ENCODE measurements around the gene RASAL2.

DNA sequence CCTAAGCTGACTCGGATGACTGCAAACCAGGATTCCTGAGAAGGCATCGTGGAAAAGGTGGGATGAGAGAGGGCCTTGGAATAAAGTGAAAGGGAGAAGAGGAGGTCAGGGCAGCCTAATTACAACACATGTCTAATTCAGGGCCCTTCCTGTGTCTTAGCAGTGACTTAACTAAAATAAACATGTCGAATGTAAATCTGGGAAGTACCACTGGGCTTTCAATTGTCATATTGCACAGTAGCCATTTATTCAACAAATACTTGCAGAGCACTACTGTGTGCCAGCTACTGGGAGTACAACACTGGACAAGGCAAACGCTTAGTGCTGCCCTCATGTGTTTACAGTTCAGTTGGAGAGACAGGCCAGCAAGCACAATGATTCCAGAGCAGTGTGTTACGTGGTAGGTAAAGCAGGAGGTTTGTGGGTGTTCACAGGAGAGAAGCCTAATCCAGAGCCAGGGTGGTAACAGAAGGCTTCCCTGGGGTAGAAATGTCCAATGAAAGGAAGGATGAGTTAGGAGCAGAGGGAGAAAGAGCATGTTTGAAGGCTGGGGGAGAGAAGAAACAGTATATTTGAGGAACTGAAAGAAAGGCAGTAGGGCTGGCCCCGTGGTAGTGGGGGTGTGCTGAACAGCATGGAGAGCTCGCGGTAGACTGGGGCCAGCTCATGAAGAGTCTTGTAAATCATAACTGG is 38.0 kb upstream of the RASAL2 start:
- TF ChIP-seq, protein P1, sequence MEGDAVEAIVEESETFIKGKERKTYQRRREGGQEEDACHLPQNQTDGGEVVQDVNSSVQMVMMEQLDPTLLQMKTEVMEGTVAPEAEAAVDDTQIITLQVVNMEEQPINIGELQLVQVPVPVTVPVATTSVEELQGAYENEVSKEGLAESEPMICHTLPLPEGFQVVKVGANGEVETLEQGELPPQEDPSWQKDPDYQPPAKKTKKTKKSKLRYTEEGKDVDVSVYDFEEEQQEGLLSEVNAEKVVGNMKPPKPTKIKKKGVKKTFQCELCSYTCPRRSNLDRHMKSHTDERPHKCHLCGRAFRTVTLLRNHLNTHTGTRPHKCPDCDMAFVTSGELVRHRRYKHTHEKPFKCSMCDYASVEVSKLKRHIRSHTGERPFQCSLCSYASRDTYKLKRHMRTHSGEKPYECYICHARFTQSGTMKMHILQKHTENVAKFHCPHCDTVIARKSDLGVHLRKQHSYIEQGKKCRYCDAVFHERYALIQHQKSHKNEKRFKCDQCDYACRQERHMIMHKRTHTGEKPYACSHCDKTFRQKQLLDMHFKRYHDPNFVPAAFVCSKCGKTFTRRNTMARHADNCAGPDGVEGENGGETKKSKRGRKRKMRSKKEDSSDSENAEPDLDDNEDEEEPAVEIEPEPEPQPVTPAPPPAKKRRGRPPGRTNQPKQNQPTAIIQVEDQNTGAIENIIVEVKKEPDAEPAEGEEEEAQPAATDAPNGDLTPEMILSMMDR (IDR thresholded peaks at IDR 0.05) = no peak
- TF ChIP-seq POLR2A (IDR thresholded peaks at IDR 0.05) = no peak

Data from suprapubic skin (tissue), 3 donors.